ENCODE measurements around the gene NACC1. TPM values are rescaled to one million over a fixed set of nuclear protein-coding genes. Genes with fewer than 3 reads are reported as not detected.

The NACC1 gene
- total RNA-seq, 1 donor from 2014 or later = 35.5 TPM

DNA sequence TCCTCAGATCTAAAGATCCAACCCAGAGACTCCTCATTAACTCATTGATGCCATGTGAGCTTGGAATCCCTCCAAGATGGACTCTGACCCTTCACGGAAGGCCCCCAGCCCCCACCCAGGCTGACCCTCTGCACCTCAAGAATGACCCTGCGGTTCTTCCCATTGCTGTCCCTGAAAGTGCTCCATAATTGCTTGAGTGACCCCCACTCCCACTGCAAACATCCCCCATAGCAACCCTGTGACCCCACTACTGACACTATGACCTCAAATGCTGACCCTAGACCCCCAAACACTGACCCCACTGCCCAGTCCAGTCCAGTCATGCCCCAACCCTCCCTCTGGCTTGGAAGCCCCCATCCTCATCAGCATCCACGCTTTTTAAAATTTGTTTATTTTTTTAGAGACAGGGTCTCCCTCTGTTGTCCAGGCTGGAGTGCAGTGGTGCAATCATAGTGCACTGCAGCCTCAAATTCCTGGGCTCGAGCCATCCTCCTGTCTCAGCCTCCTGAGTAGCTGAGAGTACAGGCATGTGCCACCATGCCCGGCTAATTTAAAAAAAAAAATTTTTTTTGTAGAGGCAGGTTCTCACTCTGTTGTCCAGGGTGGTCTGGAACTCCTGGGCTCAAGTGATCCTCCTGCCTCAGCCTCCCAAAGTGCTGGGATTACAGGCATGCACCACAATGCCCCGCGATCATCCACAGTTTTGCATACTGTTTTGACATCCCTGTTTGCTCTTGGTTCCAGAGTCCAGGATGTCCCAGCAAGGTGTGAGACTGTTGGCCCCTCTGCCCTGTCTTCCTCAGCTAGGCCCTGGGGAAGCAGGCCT lies 16.3 kb upstream of the NACC1 start:
- intact Hi-C loops (cut with DNase I) = loop anchor here (5.0 kb wide), 1 partner anchor 160 kb away; no protein-coding TSS in a partner anchor

DNA sequence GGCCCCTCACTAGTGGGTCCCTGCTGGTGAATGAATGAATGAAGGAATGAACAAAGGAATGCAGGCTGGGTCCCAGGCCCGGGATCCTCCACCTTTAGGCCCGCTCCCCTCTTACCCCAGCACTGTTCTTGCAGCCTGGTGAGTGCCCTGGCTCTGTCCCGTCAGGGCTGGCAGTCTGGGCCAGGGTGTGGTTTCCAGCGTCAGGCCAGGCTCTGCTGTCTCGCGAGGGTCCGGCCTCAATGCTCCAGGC lies 15.7 kb upstream of the NACC1 start:
- H3K27me3 ChIP-seq = no peaks in the 10 kb centered on the region
- DNase-seq (ENCODE audit: low spot score in 2 of 2) = no peak
- peak overlapping the region; percentile 46 to 67 for H3K4me3 ChIP-seq
- peak overlapping the region; percentile 81 to 92 for H3K27ac ChIP-seq
- no peaks in the 10 kb centered on the region for H3K9me3 ChIP-seq
- H3K4me1 ChIP-seq = peaks cover 14 to 29% of the 10 kb centered on the region in 2 donors
- TF ChIP-seq, protein P1, sequence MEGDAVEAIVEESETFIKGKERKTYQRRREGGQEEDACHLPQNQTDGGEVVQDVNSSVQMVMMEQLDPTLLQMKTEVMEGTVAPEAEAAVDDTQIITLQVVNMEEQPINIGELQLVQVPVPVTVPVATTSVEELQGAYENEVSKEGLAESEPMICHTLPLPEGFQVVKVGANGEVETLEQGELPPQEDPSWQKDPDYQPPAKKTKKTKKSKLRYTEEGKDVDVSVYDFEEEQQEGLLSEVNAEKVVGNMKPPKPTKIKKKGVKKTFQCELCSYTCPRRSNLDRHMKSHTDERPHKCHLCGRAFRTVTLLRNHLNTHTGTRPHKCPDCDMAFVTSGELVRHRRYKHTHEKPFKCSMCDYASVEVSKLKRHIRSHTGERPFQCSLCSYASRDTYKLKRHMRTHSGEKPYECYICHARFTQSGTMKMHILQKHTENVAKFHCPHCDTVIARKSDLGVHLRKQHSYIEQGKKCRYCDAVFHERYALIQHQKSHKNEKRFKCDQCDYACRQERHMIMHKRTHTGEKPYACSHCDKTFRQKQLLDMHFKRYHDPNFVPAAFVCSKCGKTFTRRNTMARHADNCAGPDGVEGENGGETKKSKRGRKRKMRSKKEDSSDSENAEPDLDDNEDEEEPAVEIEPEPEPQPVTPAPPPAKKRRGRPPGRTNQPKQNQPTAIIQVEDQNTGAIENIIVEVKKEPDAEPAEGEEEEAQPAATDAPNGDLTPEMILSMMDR (IDR thresholded peaks at IDR 0.05) = no peak
- intact Hi-C loops (cut with DNase I) = loop anchor here (5.0 kb wide), 1 partner anchor 160 kb away; no protein-coding TSS in a partner anchor
- peaks cover 2% of the 10 kb centered on the region in 2 donors for H3K36me3 ChIP-seq

More for the DNA sequence above, 16.3 kb upstream of the NACC1 start:
- Histone ChIP-seq H3K27ac (peak overlapping the region; percentile 81 to 92), H3K27me3 (no peaks in the 10 kb centered on the region), H3K36me3 (no peaks in the 10 kb centered on the region), H3K4me3 (peak overlapping the region; percentile 46 to 67), H3K9me3 (no peaks in the 10 kb centered on the region), H3K4me1 (peaks cover 14 to 29% of the 10 kb centered on the region in 2 donors)
- DNase-seq (ENCODE audit: low spot score in 2 of 2) = peak in 1 of 2 donors; percentile 61
- TF ChIP-seq, protein P1 (IDR thresholded peaks at IDR 0.05) = no peak

DNA sequence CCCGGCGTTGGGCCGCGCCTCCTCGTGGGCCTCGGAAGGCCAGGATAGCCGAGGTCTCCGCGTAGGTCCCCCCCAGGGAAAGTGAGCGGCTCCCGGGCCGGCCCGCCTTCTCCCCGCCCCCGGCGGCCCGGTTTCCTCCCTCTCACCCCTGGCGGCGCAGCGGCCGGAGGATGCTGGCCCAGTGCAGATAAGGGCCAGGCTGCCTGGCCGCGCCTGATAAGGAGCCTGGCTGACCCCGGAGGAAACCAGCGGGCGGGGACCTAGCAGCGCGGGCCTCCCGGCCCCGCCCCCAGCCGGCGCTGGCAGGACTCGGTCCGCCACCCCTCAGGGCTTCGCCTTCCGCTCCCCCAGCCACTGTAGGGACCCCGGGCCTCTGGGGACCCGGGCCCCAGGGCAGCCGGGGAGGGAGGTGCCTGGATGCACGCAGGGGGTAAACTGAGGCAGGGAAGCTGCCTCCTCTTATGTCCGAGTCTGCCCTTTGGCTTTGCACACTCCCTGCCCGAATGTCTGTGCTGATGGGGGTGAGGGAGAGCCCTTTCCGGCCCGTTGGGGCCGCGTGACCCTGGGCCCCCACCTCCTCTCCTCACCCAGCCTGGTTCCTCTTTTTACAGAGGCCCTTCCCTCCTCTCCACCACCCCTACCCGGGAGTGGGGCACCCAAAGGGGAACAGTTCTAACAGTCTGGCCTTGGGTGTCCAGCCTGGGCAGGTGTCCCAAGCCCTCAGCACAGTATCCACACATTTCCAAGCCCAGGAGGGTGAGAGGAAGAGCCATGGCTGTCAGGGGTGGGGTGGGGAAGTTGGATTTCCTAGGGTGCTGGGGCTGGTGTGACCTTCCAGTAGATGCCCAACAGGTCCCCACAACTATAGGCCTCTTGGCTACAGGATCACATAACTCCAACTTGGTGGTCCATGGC lies 15.1 kb upstream of the NACC1 start, which contains the start of gene LYL1:
Gene LYL1, minus strand, starts transcription at position 193 of the 915 bp plus-strand sequence. CDS start 1,687 bp downstream, outside the sequence.
- Histone ChIP-seq H3K4me3 (peak within 1 kb of the TSS; percentile 46 to 67), H3K4me1 (peaks cover 14 to 23% of the 10 kb centered on the region in 2 donors), H3K27me3 (no peaks in the 10 kb centered on the region), H3K9me3 (no peaks in the 10 kb centered on the region), H3K27ac (peak within 1 kb of the TSS; percentile 81 to 92), H3K36me3 (peaks cover 4 to 6% of the 10 kb centered on the region in 2 donors)
- peak in 1 of 2 donors; percentile 88 for DNase-seq (ENCODE audit: low spot score in 2 of 2)
- TF ChIP-seq, protein P1 (IDR thresholded peaks at IDR 0.05) = peak in 1 of 3 experiments; percentile 9
- intact Hi-C loops (cut with DNase I) = loop anchor here (5.0 kb wide), 1 partner anchor 159 kb away; no protein-coding TSS in a partner anchor

DNA sequence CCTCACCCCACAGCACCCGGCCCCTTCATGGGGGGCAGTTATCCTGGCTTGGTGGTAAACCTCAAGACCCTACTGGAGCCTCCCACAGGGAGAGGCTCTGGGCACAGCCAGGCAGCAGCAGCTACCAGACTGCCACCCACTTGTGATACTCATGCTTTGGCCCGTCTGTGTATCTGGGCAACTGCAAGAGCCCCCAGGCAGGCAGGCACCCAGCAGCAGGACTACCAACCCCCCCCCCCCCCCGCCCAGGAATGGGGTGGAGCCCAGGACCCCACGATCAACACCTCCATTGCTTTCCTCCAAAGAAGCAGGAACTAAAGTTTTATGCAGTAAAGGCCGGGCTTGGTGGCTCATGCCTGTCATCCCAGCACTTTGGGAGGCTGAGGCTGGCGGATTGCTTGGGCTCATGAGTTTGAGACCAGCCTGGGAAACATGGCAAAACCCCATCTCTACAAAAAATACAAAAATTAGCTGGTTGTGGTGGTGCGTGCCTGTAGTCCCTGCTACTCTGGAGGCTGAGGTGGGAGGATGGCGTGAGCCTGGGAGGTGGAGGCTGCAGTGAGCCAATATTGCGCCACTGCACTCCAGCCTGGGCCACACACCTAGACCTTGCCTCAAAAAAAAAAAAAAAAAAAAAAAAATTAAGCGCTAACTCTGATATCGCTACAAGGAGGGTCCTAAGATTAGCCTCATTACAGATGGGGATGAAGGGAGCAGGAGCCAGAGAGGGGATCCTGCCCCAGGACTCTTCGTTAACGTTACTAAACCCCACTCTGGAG lies 14.3 kb upstream of the NACC1 start:
- Histone ChIP-seq H3K4me3 (peak overlapping the region in 1 of 2 donors; percentile 67), H3K4me1 (peaks cover 14 to 21% of the 10 kb centered on the region in 2 donors), H3K9me3 (no peaks in the 10 kb centered on the region), H3K27ac (peak overlapping the region; percentile 81 to 92), H3K27me3 (no peaks in the 10 kb centered on the region), H3K36me3 (peaks cover 4 to 6% of the 10 kb centered on the region in 2 donors)
- intact Hi-C loops (cut with DNase I) = loop anchor here (5.0 kb wide), 1 partner anchor 159 kb away; no protein-coding TSS in a partner anchor
- DNase-seq (ENCODE audit: low spot score in 2 of 2) = no peak
- TF ChIP-seq, protein P1 (IDR thresholded peaks at IDR 0.05) = no peak
